HepG2 (cell line): Measurements from ENCODE around the gene ARMH1. TPM values are rescaled to one million over a fixed set of nuclear protein-coding genes. Genes with fewer than 3 reads are reported as not detected.
A peak's percentile ranks its signal among the peaks of the same experiment; 100 is the strongest.

Experiments used
- ADNP ChIP-seq: sonication (generic); formaldehyde crosslinking; IDR thresholded peaks from 2 replicates; pipeline ENCODE4 v1.4.0; 2020; ENCODE audit warnings: missing genetic modification reagents
- ATF7-NPFF ChIP-seq: sonication (generic); formaldehyde crosslinking; IDR thresholded peaks from 2 replicates; pipeline ENCODE4 v1.8.1; 2023; ENCODE audit warnings: mild to moderate bottlenecking, low read depth, missing genetic modification reagents, moderate library complexity
- PAF1 ChIP-seq: IDR thresholded peaks from 2 replicates; pipeline ENCODE4 v1.6.1; 2016; ENCODE audit warnings: missing genetic modification reagents, missing compliant biosample characterization
- RARG ChIP-seq: sonication (generic); formaldehyde crosslinking; IDR thresholded peaks from 2 replicates; pipeline ENCODE4 v1.4.0; 2020; ENCODE audit warnings: low read depth, mild to moderate bottlenecking, missing genetic modification reagents
- ZMAT3 ChIP-seq: sonication (generic); formaldehyde crosslinking; conservative IDR thresholded peaks from 2 replicates; pipeline ENCODE4 v1.7.0; 2021; ENCODE audit warnings: missing genetic modification reagents
- ZNF282 ChIP-seq: fragments of 450-650 bp; IDR thresholded peaks from 2 replicates; pipeline ENCODE4 v1.6.1; 2018; ENCODE audit not compliant: partially characterized antibody
- ZNF687 ChIP-seq: sonication (generic); formaldehyde crosslinking; IDR thresholded peaks from 2 replicates; pipeline ENCODE4 v1.5.1; 2020; ENCODE audit warnings: mild to moderate bottlenecking, missing genetic modification reagents, moderate library complexity
- polyA plus RNA-seq, 8 experiments: library from polyadenylated mRNA; depleted of rRNA in 3 of 8; stranded (reverse) in 7 of 8; unstranded in 1 of 8; fragments of >200 nt; fragmentation: Illumina TruSeq in 4 of 8; extraction: Trizol in 4 of 8; gene quantifications; 2 replicates each; pipeline versions ENCODE4 v1.2.1 to v1.2.3, GENCODE V29; 2011 to 2016; ENCODE audit warnings: low read depth in 4 of 8, missing spikeins in 1 of 8, mixed read lengths in 1 of 8; ENCODE audit not compliant: insufficient read depth in 1 of 8
- total RNA-seq, 5 experiments: library from RNA; depleted of rRNA; stranded (reverse); fragments of >200 nt; fragmentation: Illumina TruSeq; extraction: Trizol; gene quantifications; 2 replicates each; pipeline ENCODE4 v1.2.3, GENCODE V29; 2016; ENCODE audit warnings: low read depth in 1 of 5
- TF ChIP-seq, protein P1 (sequence below): sonication (generic); formaldehyde crosslinking; IDR thresholded peaks from 2 replicates; pipeline ENCODE4 v1.4.0; 2020; ENCODE audit warnings: low read depth, missing genetic modification reagents
- TF ChIP-seq, protein P2 (sequence below): sonication (generic); IDR thresholded peaks from 2 replicates; pipeline ENCODE4 v1.6.1; 2016; ENCODE audit warnings: low read depth, borderline replicate concordance
- TF ChIP-seq, protein P3 (sequence below): sonication (generic); formaldehyde crosslinking; conservative IDR thresholded peaks from 2 replicates; pipeline ENCODE4 v1.4.0; 2020; ENCODE audit warnings: mild to moderate bottlenecking, missing genetic modification reagents, moderate library complexity
- TF ChIP-seq, protein P4 (sequence below): sonication (generic); formaldehyde crosslinking; IDR thresholded peaks from 2 replicates; pipeline ENCODE4 v1.4.0; 2020; ENCODE audit warnings: mild to moderate bottlenecking, missing genetic modification reagents

ARMH1 gene
- total and polyA plus RNA-seq, 2 of the 13 experiments (the other 11 are each of a cell fraction or from before 2014, with no cell fraction given), result 0.69 TPM; not detected in 1

- no peak for TF ChIP-seq ATF7-NPFF (CRISPR knock-in tag)
- no peak for TF ChIP-seq ZNF282
- TF ChIP-seq, protein P1, sequence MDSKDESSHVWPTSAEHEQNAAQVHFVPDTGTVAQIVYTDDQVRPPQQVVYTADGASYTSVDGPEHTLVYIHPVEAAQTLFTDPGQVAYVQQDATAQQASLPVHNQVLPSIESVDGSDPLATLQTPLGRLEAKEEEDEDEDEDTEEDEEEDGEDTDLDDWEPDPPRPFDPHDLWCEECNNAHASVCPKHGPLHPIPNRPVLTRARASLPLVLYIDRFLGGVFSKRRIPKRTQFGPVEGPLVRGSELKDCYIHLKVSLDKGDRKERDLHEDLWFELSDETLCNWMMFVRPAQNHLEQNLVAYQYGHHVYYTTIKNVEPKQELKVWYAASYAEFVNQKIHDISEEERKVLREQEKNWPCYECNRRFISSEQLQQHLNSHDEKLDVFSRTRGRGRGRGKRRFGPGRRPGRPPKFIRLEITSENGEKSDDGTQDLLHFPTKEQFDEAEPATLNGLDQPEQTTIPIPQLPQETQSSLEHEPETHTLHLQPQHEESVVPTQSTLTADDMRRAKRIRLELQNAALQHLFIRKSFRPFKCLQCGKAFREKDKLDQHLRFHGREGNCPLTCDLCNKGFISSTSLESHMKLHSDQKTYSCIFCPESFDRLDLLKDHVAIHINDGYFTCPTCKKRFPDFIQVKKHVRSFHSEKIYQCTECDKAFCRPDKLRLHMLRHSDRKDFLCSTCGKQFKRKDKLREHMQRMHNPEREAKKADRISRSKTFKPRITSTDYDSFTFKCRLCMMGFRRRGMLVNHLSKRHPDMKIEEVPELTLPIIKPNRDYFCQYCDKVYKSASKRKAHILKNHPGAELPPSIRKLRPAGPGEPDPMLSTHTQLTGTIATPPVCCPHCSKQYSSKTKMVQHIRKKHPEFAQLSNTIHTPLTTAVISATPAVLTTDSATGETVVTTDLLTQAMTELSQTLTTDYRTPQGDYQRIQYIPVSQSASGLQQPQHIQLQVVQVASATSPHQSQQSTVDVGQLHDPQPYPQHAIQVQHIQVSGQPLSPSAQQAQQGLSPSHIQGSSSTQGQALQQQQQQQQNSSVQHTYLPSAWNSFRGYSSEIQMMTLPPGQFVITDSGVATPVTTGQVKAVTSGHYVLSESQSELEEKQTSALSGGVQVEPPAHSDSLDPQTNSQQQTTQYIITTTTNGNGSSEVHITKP, result no peak
- TF ChIP-seq ZMAT3 (CRISPR knock-in tag), result no peak
- TF ChIP-seq, protein P2, sequence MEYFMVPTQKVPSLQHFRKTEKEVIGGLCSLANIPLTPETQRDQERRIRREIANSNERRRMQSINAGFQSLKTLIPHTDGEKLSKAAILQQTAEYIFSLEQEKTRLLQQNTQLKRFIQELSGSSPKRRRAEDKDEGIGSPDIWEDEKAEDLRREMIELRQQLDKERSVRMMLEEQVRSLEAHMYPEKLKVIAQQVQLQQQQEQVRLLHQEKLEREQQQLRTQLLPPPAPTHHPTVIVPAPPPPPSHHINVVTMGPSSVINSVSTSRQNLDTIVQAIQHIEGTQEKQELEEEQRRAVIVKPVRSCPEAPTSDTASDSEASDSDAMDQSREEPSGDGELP, result peak; percentile 63; the same call in 1 of the 2 replicates
- TF ChIP-seq, protein P3, sequence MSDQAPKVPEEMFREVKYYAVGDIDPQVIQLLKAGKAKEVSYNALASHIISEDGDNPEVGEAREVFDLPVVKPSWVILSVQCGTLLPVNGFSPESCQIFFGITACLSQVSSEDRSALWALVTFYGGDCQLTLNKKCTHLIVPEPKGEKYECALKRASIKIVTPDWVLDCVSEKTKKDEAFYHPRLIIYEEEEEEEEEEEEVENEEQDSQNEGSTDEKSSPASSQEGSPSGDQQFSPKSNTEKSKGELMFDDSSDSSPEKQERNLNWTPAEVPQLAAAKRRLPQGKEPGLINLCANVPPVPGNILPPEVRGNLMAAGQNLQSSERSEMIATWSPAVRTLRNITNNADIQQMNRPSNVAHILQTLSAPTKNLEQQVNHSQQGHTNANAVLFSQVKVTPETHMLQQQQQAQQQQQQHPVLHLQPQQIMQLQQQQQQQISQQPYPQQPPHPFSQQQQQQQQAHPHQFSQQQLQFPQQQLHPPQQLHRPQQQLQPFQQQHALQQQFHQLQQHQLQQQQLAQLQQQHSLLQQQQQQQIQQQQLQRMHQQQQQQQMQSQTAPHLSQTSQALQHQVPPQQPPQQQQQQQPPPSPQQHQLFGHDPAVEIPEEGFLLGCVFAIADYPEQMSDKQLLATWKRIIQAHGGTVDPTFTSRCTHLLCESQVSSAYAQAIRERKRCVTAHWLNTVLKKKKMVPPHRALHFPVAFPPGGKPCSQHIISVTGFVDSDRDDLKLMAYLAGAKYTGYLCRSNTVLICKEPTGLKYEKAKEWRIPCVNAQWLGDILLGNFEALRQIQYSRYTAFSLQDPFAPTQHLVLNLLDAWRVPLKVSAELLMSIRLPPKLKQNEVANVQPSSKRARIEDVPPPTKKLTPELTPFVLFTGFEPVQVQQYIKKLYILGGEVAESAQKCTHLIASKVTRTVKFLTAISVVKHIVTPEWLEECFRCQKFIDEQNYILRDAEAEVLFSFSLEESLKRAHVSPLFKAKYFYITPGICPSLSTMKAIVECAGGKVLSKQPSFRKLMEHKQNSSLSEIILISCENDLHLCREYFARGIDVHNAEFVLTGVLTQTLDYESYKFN (CRISPR knock-in tag), result no peak
- TF ChIP-seq ADNP (CRISPR knock-in tag), result no peak
- no peak for TF ChIP-seq RARG
- TF ChIP-seq, protein P4, sequence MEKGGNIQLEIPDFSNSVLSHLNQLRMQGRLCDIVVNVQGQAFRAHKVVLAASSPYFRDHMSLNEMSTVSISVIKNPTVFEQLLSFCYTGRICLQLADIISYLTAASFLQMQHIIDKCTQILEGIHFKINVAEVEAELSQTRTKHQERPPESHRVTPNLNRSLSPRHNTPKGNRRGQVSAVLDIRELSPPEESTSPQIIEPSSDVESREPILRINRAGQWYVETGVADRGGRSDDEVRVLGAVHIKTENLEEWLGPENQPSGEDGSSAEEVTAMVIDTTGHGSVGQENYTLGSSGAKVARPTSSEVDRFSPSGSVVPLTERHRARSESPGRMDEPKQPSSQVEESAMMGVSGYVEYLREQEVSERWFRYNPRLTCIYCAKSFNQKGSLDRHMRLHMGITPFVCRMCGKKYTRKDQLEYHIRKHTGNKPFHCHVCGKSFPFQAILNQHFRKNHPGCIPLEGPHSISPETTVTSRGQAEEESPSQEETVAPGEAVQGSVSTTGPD, result peak; percentile 48; the same call in 1 of the 2 replicates
- TF ChIP-seq PAF1 (CRISPR knock-in tag), result no peak
- TF ChIP-seq ZNF687 (CRISPR knock-in tag), result peak; percentile 52
These were observed 11.9 kb upstream of the ARMH1 start (continued) for GRCh38 chr1:44662683-44663030.
